ENCODE measurements around the gene MYOF.

MYOF gene

GRCh38 chr10:93491602-93492121, 9.5 kb upstream of the MYOF start:
- no peaks in the 10 kb centered on the region for H3K9me3 ChIP-seq (replicated peaks in 1 of 11)
- H3K36me3 ChIP-seq = no peaks in the 10 kb centered on the region
- TF ChIP-seq Cebpa-rat (IDR thresholded peaks at IDR 0.05) = no peak
- H3K4me1 ChIP-seq = peaks cover 0 to 7% (median 4%) of the 10 kb centered on the region in 10 experiments; a peak in 8 of 20 replicates
- H3K4me3 ChIP-seq = no peak overlapping the region
- no peak overlapping the region for H3K4me2 ChIP-seq
- no peak overlapping the region for H3K27ac ChIP-seq
- H3K27me3 ChIP-seq = 0 out of 22 replicates have a peak, but pooled peaks cover 0 to 3% (median 0%) of the 10 kb centered on the region in 11 experiments
- no peak overlapping the region for H3K9ac ChIP-seq
- H4K20me1 ChIP-seq = no peaks in the 10 kb centered on the region

DNA sequence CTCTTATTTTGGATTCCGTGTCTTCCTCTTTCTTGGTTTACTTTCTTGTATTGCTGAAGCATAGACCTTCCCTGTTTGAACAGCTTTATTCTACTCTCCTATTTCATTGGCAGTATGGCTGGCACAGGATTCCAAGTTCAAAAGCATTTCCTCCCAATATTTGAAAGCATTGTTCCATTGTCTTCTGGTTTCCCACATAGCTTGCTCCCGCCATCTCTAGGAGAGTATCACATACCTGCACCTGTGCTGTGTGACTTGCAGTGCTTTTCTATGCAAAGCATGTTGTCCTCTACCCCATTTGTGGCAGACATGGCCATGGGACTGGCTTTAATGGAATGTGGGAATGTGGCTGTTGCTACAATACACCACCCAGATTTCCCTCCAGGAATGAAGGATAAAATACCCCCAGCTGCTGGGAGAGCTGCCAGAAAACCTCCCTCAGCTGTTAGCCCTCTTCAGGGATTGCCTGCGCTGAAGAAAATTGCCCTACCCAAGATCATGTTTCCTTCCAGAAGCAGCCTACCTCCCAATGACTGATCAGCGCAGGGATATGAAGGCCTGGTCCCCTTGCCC, 6.9 kb upstream of the MYOF start:
- Histone ChIP-seq H3K9me3 (replicated peaks in 1 of 11) (no peaks in the 10 kb centered on the region), H3K27ac (no peak overlapping the region), H3K4me1 (no peaks in the 10 kb centered on the region), H4K20me1 (no peaks in the 10 kb centered on the region), H3K4me3 (no peak overlapping the region), H3K36me3 (no peaks in the 10 kb centered on the region), H3K9ac (no peak overlapping the region), H3K4me2 (no peak overlapping the region), H3K27me3 (no peaks in the 10 kb centered on the region)
- TF ChIP-seq Cebpa-rat (IDR thresholded peaks at IDR 0.05) = no peak

DNA sequence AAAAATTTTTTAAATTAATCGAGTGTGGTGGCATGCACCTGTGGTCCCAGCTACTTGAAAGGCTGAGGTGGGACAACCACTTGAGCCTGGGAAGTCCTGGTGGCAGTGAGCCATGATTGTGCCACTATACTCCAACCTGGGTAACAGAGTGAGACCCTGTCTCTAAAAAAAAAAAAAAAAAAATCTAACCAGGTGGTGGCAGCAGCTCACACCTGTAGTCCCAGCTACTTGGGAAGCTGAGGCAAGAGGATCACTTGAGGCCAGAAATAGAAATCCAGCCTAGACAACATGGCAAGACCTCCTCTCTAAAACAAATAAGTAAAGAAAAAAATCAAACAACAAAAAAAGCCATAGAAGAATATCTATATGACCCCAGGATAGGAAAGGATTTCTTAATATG, 3.6 kb upstream of the MYOF start:
- TF ChIP-seq Cebpa-rat (IDR thresholded peaks at IDR 0.05) = no peak

DNA sequence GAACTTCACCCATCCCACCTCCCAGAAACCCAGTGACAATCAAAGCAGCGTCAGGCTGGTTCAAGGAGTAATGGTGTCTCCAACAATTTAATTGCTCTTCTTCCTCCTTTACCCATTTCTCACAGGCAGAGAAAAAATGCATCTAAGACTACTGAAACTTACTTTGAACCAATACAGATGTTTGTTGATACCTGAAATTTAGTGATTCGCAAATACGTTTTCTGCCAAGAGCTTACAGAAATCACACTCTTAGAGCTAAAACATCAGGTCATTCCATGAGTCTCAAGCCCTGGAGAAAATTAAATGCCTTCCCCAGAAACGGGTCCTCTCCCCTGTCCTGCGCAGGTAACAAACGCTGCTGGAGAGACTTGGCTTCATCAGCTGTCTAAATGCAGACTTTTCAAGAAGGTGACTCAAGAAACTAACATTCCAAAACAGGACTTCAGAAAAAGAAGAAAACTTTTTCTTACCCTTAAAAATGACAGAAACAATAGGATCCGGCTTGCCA, 443 bp downstream of the MYOF start:
- Histone ChIP-seq H3K4me3 (peak overlapping the region; percentile 59 to 72 (median 62)), H3K27me3 (peaks cover 2 to 23% (median 20%) of the 10 kb centered on the region in 11 experiments; a peak in 21 of 22 replicates), H3K36me3 (no peaks in the 10 kb centered on the region), H3K9ac (peak overlapping the region; percentile 64 to 83 (median 72)), H3K9me3 (replicated peaks in 1 of 11) (no peaks in the 10 kb centered on the region), H4K20me1 (no peaks in the 10 kb centered on the region; a peak in 1 of 22 replicates), H3K4me1 (peaks cover 7 to 38% (median 19%) of the 10 kb centered on the region in 10 experiments; a peak in 16 of 20 replicates), H3K27ac (peak overlapping the region in 8 of 11 experiments; percentile 21 to 79 (median 55); a peak in 13 of 22 replicates), H3K4me2 (peak overlapping the region; percentile 71 to 94 (median 87))
- TF ChIP-seq Cebpa-rat (IDR thresholded peaks at IDR 0.05) = no peak

More for the DNA sequence above, 3.6 kb upstream of the MYOF start:
- Histone ChIP-seq H4K20me1 (no peaks in the 10 kb centered on the region; a peak in 1 of 22 replicates), H3K4me3 (no peak overlapping the region), H3K4me1 (peaks cover 6 to 21% (median 16%) of the 10 kb centered on the region in 10 experiments; a peak in 16 of 20 replicates), H3K36me3 (no peaks in the 10 kb centered on the region), H3K27me3 (peaks cover 2 to 18% (median 18%) of the 10 kb centered on the region in 11 experiments; a peak in 21 of 22 replicates), H3K9ac (no peak overlapping the region), H3K4me2 (no peak overlapping the region), H3K9me3 (replicated peaks in 1 of 11) (no peaks in the 10 kb centered on the region), H3K27ac (no peak overlapping the region)

- no peak for TF ChIP-seq Cebpa-rat (IDR thresholded peaks at IDR 0.05)
- Histone ChIP-seq H3K9me3 (replicated peaks in 1 of 11) (no peaks in the 10 kb centered on the region), H3K4me3 (no peak overlapping the region), H3K9ac (no peak overlapping the region), H3K36me3 (no peaks in the 10 kb centered on the region), H3K27ac (no peak overlapping the region), H4K20me1 (peaks cover 0 to 3% (median 0%) of the 10 kb centered on the region in 11 experiments; a peak in 2 of 22 replicates), H3K4me2 (peak overlapping the region in 1 of 11 experiments; percentile 1; a peak in 1 of 22 replicates), H3K4me1 (peaks cover 8 to 60% (median 27%) of the 10 kb centered on the region in 10 experiments; a peak in 16 of 20 replicates), H3K27me3 (peaks cover 2 to 23% (median 20%) of the 10 kb centered on the region in 11 experiments; a peak in 21 of 22 replicates)
Measured at GRCh38 chr10:93478873-93479272, 3.3 kb downstream of the MYOF start.

- peaks cover 0 to 58% (median 19%) of the 10 kb centered on the region in 10 experiments; a peak in 13 of 20 replicates for H3K4me1 ChIP-seq
Measured at GRCh38 chr10:93476756-93477155, 5.4 kb downstream of the MYOF start.

GRCh38 chr10:93475871-93476270, 6.3 kb downstream of the MYOF start:
- peaks cover 0 to 58% (median 15%) of the 10 kb centered on the region in 10 experiments; a peak in 11 of 20 replicates for H3K4me1 ChIP-seq
- H3K4me2 ChIP-seq = peak overlapping the region in 5 of 11 experiments; percentile 43 to 71 (median 64); a peak in 10 of 22 replicates
- H3K9ac ChIP-seq = no peak overlapping the region
- H3K4me3 ChIP-seq = no peak overlapping the region
- H3K27me3 ChIP-seq = peaks cover 0 to 6% (median 4%) of the 10 kb centered on the region in 11 experiments; a peak in 20 of 22 replicates
- H3K27ac ChIP-seq = peak overlapping the region in 3 of 11 experiments; percentile 44 to 58 (median 56); a peak in 6 of 22 replicates
- no peak for TF ChIP-seq Cebpa-rat (IDR thresholded peaks at IDR 0.05)
- no peaks in the 10 kb centered on the region for H3K9me3 ChIP-seq (replicated peaks in 1 of 11)
- H3K36me3 ChIP-seq = no peaks in the 10 kb centered on the region
- H4K20me1 ChIP-seq = peaks cover 0 to 3% (median 0%) of the 10 kb centered on the region in 11 experiments; a peak in 1 of 22 replicates

More at GRCh38 chr10:93476756-93477155, 5.4 kb downstream of the MYOF start:
- peak overlapping the region in 4 of 11 experiments; percentile 22 to 58 (median 50); a peak in 7 of 22 replicates for H3K27ac ChIP-seq
- H3K4me2 ChIP-seq = peak overlapping the region in 5 of 11 experiments; percentile 20 to 64 (median 46); a peak in 10 of 22 replicates
- no peaks in the 10 kb centered on the region for H3K36me3 ChIP-seq
- H3K4me3 ChIP-seq = no peak overlapping the region
- H3K9me3 ChIP-seq (replicated peaks in 1 of 11) = no peaks in the 10 kb centered on the region
- peaks cover 0 to 3% (median 0%) of the 10 kb centered on the region in 11 experiments; a peak in 2 of 22 replicates for H4K20me1 ChIP-seq
- no peak overlapping the region for H3K9ac ChIP-seq
- peaks cover 2 to 15% (median 13%) of the 10 kb centered on the region in 11 experiments; a peak in 21 of 22 replicates for H3K27me3 ChIP-seq
- no peak for TF ChIP-seq Cebpa-rat (IDR thresholded peaks at IDR 0.05)

DNA sequence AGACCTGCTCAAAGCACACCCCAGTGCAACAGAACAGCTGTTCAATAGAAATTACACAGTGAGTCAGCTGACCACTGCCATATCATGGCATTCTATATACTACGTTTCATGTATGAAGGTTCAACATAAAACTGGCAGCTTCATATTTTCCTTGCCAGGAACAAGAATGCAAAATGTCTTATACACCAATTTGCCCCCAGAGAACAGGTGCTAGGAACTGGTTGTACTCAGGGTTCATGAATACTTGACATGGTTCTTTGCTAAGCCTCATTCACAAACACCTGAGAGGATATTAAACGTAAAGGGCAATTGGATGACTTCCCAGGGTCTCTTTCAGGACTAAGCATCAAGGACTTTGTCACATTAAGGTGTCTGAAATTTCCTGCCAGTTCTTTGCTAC, 6.9 kb downstream of the MYOF start:
- H3K9me3 ChIP-seq (replicated peaks in 1 of 11) = no peaks in the 10 kb centered on the region
- H3K27ac ChIP-seq = peak overlapping the region in 2 of 11 experiments; percentile 44 to 58; a peak in 2 of 22 replicates
- H3K36me3 ChIP-seq = no peaks in the 10 kb centered on the region
- peaks cover 0 to 58% (median 13%) of the 10 kb centered on the region in 10 experiments; a peak in 11 of 20 replicates for H3K4me1 ChIP-seq
- no peaks in the 10 kb centered on the region; a peak in 1 of 22 replicates for H3K27me3 ChIP-seq
- no peak for TF ChIP-seq Cebpa-rat (IDR thresholded peaks at IDR 0.05)
- H4K20me1 ChIP-seq = peaks cover 0 to 3% (median 0%) of the 10 kb centered on the region in 11 experiments; a peak in 1 of 22 replicates
- H3K9ac ChIP-seq = no peak overlapping the region
- H3K4me3 ChIP-seq = no peak overlapping the region
- peak overlapping the region in 5 of 11 experiments; percentile 43 to 71 (median 64); a peak in 10 of 22 replicates for H3K4me2 ChIP-seq

Data from BLaER1 treated with 17β-estradiol and CSF1 and Interleukin-3, amounts not matched to agents 10 nM and 100 nM (cell line).